NCI-H748 (cell line): Measurements from ENCODE around the gene POLR2J2.
"Not testable (repeated sequence)": the region's sequence is repeated elsewhere in the genome, so short reads cannot be mapped to it uniquely, and the experiment has no call there.

ENCODE experiments used
- DNase-seq: peaks from one replicate; lab custom pipeline; 2025; ENCODE audit not compliant: unreplicated experiment; lab: John Stamatoyannopoulos, UW

The POLR2J2 gene

GRCh38 chr7:102673447-102674067 is 2.1 kb upstream of the POLR2J2 start:
- DNase-seq, result not testable (repeated sequence)

GRCh38 chr7:102671956-102672307 is 469 bp upstream of the POLR2J2 start:
- DNase-seq, result not testable (repeated sequence)

GRCh38 chr7:102667523-102667922 is 3.9 kb downstream of the POLR2J2 start:
- not testable (repeated sequence) for DNase-seq

GRCh38 chr7:102666850-102667249 is 4.6 kb downstream of the POLR2J2 start:
- not testable (repeated sequence) for DNase-seq

- DNase-seq, result not testable (repeated sequence)
Observed at GRCh38 chr7:102664765-102665164, 6.7 kb downstream of the POLR2J2 start.

- not testable (repeated sequence) for DNase-seq
Observed at GRCh38 chr7:102649924-102650323, 21.5 kb downstream of the POLR2J2 start, which contains the start of gene SPDYE2B. Gene SPDYE2B, plus strand, starts transcription at chr7:102650319. Its CDS starts 2,030 bp downstream, at chr7:102652349.

GRCh38 chr7:102647813-102648212 is 23.6 kb downstream of the POLR2J2 start:
- DNase-seq, result not testable (repeated sequence)

GRCh38 chr7:102643404-102643803 is 28.1 kb downstream of the POLR2J2 start:
- DNase-seq, result not testable (repeated sequence)

- not testable (repeated sequence) for DNase-seq
Observed at GRCh38 chr7:102642691-102643090, 28.8 kb downstream of the POLR2J2 start, which contains the start of gene UPK3BL1. Gene UPK3BL1, minus strand, starts transcription at chr7:102642791. Its CDS starts 50 bp downstream, at chr7:102642741.

GRCh38 chr7:102638848-102639247 is 32.6 kb downstream of the POLR2J2 start:
- DNase-seq, result not testable (repeated sequence)

GRCh38 chr7:102636956-102637355 is 34.5 kb downstream of the POLR2J2 start:
- not testable (repeated sequence) for DNase-seq

- not testable (repeated sequence) for DNase-seq
Observed at GRCh38 chr7:102635354-102635753, 36.1 kb downstream of the POLR2J2 start.

GRCh38 chr7:102634299-102634698 is 37.2 kb downstream of the POLR2J2 start:
- DNase-seq, result not testable (repeated sequence)

GRCh38 chr7:102630622-102631021 is 40.8 kb downstream of the POLR2J2 start:
- DNase-seq, result not testable (repeated sequence)

- DNase-seq, result not testable (repeated sequence)
Observed at GRCh38 chr7:102627271-102627904, 44.1 kb downstream of the POLR2J2 start.

- DNase-seq, result not testable (repeated sequence)
Observed at GRCh38 chr7:102618122-102618521, 53.3 kb downstream of the POLR2J2 start.

GRCh38 chr7:102616507-102617125 is 54.8 kb downstream of the POLR2J2 start, which contains the start of gene RASA4:
Gene RASA4, minus strand, starts transcription at chr7:102616756. Its CDS starts 67 bp downstream, at chr7:102616689.
- not testable (repeated sequence) for DNase-seq
